Measurements from ENCODE around the gene EEFSEC.

The EEFSEC gene

GRCh38 chr3:128301186-128302023 is 148.1 kb downstream of the EEFSEC start:
- H3K4me3 ChIP-seq (ENCODE audit: low read length), result no peak overlapping the region
- no peak for DNase-seq (ENCODE audit: low read depth, low spot score)

- no peak for DNase-seq (ENCODE audit: low read depth, low spot score)
- no peak overlapping the region for H3K4me3 ChIP-seq (ENCODE audit: low read length)
These were observed 153.2 kb downstream of the EEFSEC start for GRCh38 chr3:128306481-128306880.

- H3K4me3 ChIP-seq (ENCODE audit: low read length), result no peak overlapping the region
- DNase-seq (ENCODE audit: low read depth, low spot score), result no peak
These were observed 153.8 kb downstream of the EEFSEC start for GRCh38 chr3:128307029-128307633.

GRCh38 chr3:128307781-128308469 is 154.6 kb downstream of the EEFSEC start:
- DNase-seq (ENCODE audit: low read depth, low spot score), result no peak
- no peak overlapping the region for H3K4me3 ChIP-seq (ENCODE audit: low read length)

GRCh38 chr3:128309026-128309425 is 155.7 kb downstream of the EEFSEC start:
- DNase-seq (ENCODE audit: low read depth, low spot score), result no peak

GRCh38 chr3:128310286-128311058 is 157.2 kb downstream of the EEFSEC start:
- H3K4me3 ChIP-seq (ENCODE audit: low read length), result no peak overlapping the region
- no peak for DNase-seq (ENCODE audit: low read depth, low spot score)

More at GRCh38 chr3:128309026-128309425, 155.7 kb downstream of the EEFSEC start:
- H3K4me3 ChIP-seq (ENCODE audit: low read length), result no peak overlapping the region

- DNase-seq (ENCODE audit: low read depth, low spot score), result no peak
These were observed 158.2 kb downstream of the EEFSEC start for GRCh38 chr3:128311441-128311844.

GRCh38 chr3:128312271-128312670 is 159.0 kb downstream of the EEFSEC start:
- H3K4me3 ChIP-seq (ENCODE audit: low read length), result no peak overlapping the region
- DNase-seq (ENCODE audit: low read depth, low spot score), result no peak

More at GRCh38 chr3:128311441-128311844, 158.2 kb downstream of the EEFSEC start:
- no peak overlapping the region for H3K4me3 ChIP-seq (ENCODE audit: low read length)

GRCh38 chr3:128313071-128313725 is 159.9 kb downstream of the EEFSEC start:
- no peak overlapping the region for H3K4me3 ChIP-seq (ENCODE audit: low read length)
- no peak for DNase-seq (ENCODE audit: low read depth, low spot score)

GRCh38 chr3:128313935-128314334 is 160.7 kb downstream of the EEFSEC start:
- peak; percentile 78 for DNase-seq (ENCODE audit: low read depth, low spot score)
- H3K4me3 ChIP-seq (ENCODE audit: low read length), result no peak overlapping the region

GRCh38 chr3:128315313-128315712 is 162.0 kb downstream of the EEFSEC start:
- H3K4me3 ChIP-seq (ENCODE audit: low read length), result no peak overlapping the region
- no peak for DNase-seq (ENCODE audit: low read depth, low spot score)

GRCh38 chr3:128316481-128316891 is 163.2 kb downstream of the EEFSEC start:
- DNase-seq (ENCODE audit: low read depth, low spot score), result peak; percentile 99

GRCh38 chr3:128317101-128317697 is 163.9 kb downstream of the EEFSEC start:
- H3K4me3 ChIP-seq (ENCODE audit: low read length), result no peak overlapping the region
- no peak for DNase-seq (ENCODE audit: low read depth, low spot score)

More at GRCh38 chr3:128316481-128316891, 163.2 kb downstream of the EEFSEC start:
- no peak overlapping the region for H3K4me3 ChIP-seq (ENCODE audit: low read length)

GRCh38 chr3:128317698-128318231 is 164.5 kb downstream of the EEFSEC start:
- no peak overlapping the region for H3K4me3 ChIP-seq (ENCODE audit: low read length)
- no peak for DNase-seq (ENCODE audit: low read depth, low spot score)

- DNase-seq (ENCODE audit: low read depth, low spot score), result no peak
- H3K4me3 ChIP-seq (ENCODE audit: low read length), result no peak overlapping the region
These were observed 165.1 kb downstream of the EEFSEC start for GRCh38 chr3:128318275-128318941.

- H3K4me3 ChIP-seq (ENCODE audit: low read length), result no peak overlapping the region
- DNase-seq (ENCODE audit: low read depth, low spot score), result no peak
These were observed 165.8 kb downstream of the EEFSEC start for GRCh38 chr3:128319107-128319506.

GRCh38 chr3:128319741-128320141 is 166.5 kb downstream of the EEFSEC start:
- H3K4me3 ChIP-seq (ENCODE audit: low read length), result no peak overlapping the region
- DNase-seq (ENCODE audit: low read depth, low spot score), result no peak
